Sigmoid colon (tissue), 7 donors: Measurements from ENCODE around the gene ENKD1. TPM values are rescaled to one million over a fixed set of nuclear protein-coding genes. Genes with fewer than 3 reads are reported as not detected.
"Not testable (repeated sequence)": the region's sequence is repeated elsewhere in the genome, so short reads cannot be mapped to it uniquely, and the experiment has no call there.

Experiments
- DNase-seq: peaks from one replicate; pipeline ENCODE4 v3.0.0-alpha.2; 2019
- H3K27ac ChIP-seq, 4 donors: fragments of 200-600 bp; sonication (generic); one replicate each; pipeline ENCODE4 v1.5.1; 2016 to 2019; ENCODE audit warnings: mild to moderate bottlenecking in 1 of 4
- H3K27me3 ChIP-seq, 3 donors: fragments of 200-600 bp; sonication (generic); one replicate each; pipeline ENCODE4 v1.5.1; 2019; ENCODE audit warnings: mild to moderate bottlenecking in 1 of 3
- H3K36me3 ChIP-seq, 4 donors: fragments of 200-600 bp; sonication (generic); one replicate each; pipeline ENCODE4 v1.5.1; 2016 to 2019
- H3K4me1 ChIP-seq, 4 donors: fragments of 200-600 bp; sonication (generic); one replicate each; pipeline ENCODE4 v1.5.1; 2017 to 2019
- H3K4me3 ChIP-seq, 4 donors: fragments of 200-600 bp; sonication (generic); one replicate each; pipeline ENCODE4 v1.5.1; 2017 to 2019; ENCODE audit warnings: mild to moderate bottlenecking in 2 of 4, moderate library complexity in 1 of 4
- H3K9me3 ChIP-seq, 4 donors: fragments of 200-600 bp in 3 of 4; sonication (generic) in 3 of 4; one replicate each; pipeline versions ENCODE4 v1.5.1 to v1.6.1; 2013 to 2019
- EP300 ChIP-seq, 4 donors: sonication (generic); formaldehyde crosslinking; IDR thresholded peaks; one replicate each; pipeline ENCODE4 v1.6.1; 2017; ENCODE audit warnings: antibody characterized with exemption in 4 of 4
- POLR2A ChIP-seq, 2 donors: fragments of 450-650 bp; IDR thresholded peaks; one replicate each; pipeline ENCODE4 v1.6.1; 2016; ENCODE audit warnings: antibody characterized with exemption in 2 of 2, mild to moderate bottlenecking in 2 of 2, moderate library complexity in 2 of 2
- POLR2AphosphoS5 ChIP-seq, 4 donors: sonication (generic); formaldehyde crosslinking; IDR thresholded peaks; one replicate each; pipeline ENCODE4 v1.6.1; 2017; ENCODE audit warnings: antibody characterized with exemption in 4 of 4
- WGBS, 2 donors: extraction: QIAGEN DNeasy Blood & Tissue Kit; methylation state at CpG; one replicate each; pipeline ENCODE4 v1.1.7; 2013; 5-methylcytosine and 5-hydroxymethylcytosine counted together
- intact Hi-C: fragments of 100-400 bp; cut with DNase I; formaldehyde crosslinking; loops from one replicate; pipeline ENCODE4 v1.15.1; 2023
- polyA plus RNA-seq, 3 donors: library from polyadenylated mRNA; stranded (reverse); fragments of 200-250 nt; gene quantifications; one replicate each; pipeline ENCODE4 v1.2.3, GENCODE V29; 2013
- total RNA-seq, 4 donors: library from RNA; depleted of rRNA; stranded (reverse); fragments of >200 nt; gene quantifications; one replicate each; pipeline ENCODE4 v1.1.0, GENCODE V29; 2016
- TF ChIP-seq, protein P1 (sequence below), 4 experiments: fragments of 450-650 bp in 3 of 4; fragments of 200-600 bp in 1 of 4; IDR thresholded peaks; one replicate each; pipeline ENCODE4 v1.5.1; 2016 to 2019; ENCODE audit warnings: antibody characterized with exemption in 4 of 4, mild to moderate bottlenecking in 3 of 4, moderate library complexity in 2 of 4
- donor health status: healthy with polysubstance abuse.
- donor health status: Bipolar disorder and iron deficiency.
- donor health status: healthy.

Gene ENKD1
- total and polyA plus RNA-seq, 7 donors, result 6.9 to 27.0 (median 21.0) TPM

DNA sequence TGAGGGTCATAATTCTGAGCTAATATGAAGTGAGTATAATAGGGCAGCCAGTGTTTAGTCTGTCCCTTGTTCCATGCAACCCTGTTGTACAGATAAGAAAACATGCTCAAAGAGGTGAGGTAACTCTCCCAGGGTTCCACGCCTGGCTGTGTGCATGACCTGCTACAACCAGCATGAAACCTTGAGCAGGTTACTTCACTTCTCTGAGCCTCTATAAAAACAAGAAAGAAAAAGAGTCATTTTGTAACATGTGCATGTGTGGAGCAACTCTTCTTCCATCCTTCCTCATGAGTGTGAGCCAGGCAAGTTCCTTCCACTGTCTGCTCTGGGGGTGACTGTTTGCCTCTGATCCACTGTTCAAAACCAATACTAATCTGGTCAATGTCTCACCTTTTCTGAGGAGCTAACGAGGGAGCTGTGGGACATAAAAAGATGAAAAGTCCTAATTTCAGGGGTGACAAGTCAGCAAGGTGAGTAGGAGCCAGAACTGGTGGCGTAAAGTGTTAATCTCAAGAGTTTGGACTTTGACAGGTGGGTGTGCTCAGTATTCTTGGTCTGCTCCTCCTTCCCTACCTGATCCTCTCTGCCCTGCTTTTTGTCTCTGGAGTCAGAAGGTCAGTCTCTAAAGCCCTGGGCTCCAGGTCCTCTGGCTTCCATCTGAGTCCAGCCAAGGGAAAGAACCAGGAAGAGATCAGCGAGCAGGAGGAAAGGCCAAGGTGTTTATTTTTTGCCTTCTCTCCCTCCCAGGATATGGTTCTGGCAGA is 31.1 kb upstream of the ENKD1 start:
- peak; percentile 11 for DNase-seq
- intact Hi-C loops, result no loop called here
- TF ChIP-seq, protein P1, sequence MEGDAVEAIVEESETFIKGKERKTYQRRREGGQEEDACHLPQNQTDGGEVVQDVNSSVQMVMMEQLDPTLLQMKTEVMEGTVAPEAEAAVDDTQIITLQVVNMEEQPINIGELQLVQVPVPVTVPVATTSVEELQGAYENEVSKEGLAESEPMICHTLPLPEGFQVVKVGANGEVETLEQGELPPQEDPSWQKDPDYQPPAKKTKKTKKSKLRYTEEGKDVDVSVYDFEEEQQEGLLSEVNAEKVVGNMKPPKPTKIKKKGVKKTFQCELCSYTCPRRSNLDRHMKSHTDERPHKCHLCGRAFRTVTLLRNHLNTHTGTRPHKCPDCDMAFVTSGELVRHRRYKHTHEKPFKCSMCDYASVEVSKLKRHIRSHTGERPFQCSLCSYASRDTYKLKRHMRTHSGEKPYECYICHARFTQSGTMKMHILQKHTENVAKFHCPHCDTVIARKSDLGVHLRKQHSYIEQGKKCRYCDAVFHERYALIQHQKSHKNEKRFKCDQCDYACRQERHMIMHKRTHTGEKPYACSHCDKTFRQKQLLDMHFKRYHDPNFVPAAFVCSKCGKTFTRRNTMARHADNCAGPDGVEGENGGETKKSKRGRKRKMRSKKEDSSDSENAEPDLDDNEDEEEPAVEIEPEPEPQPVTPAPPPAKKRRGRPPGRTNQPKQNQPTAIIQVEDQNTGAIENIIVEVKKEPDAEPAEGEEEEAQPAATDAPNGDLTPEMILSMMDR (IDR thresholded peaks at IDR 0.05), result no peak
- TF ChIP-seq EP300 (IDR thresholded peaks at IDR 0.05), result no peak
- no peak for TF ChIP-seq POLR2A (IDR thresholded peaks at IDR 0.05)
- TF ChIP-seq POLR2AphosphoS5 (IDR thresholded peaks at IDR 0.05), result no peak
- no peaks in the 10 kb centered on the region for H3K36me3 ChIP-seq
- H3K27me3 ChIP-seq, result no peaks in the 10 kb centered on the region
- H3K4me3 ChIP-seq, result no peak overlapping the region
- no peak overlapping the region for H3K27ac ChIP-seq
- WGBS, 2 donors, result 41 to 82% methylated on average over 4 of the region's 4 CpGs
- no peaks in the 10 kb centered on the region for H3K4me1 ChIP-seq
- no peaks in the 10 kb centered on the region for H3K9me3 ChIP-seq

DNA sequence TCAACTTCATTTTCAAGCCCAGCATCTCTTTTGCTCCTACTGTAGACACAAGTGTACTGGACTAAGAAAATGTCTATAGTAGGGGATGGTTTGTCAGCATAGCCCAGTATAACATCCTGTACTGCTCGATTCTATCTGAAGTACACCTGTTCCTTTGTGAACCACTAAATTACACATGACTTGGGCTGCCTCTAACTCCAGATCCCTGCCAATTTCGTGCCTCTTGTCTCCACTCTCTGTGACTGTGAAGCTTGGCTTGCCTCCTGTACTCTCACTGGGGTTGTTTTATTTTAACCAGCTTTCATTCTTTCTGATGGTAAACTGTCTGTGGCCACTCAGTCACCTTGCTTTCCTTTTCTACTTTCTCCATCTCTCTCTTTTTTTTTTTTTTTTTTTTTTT is 28.1 kb upstream of the ENKD1 start:
- Histone ChIP-seq H3K27me3 (no peaks in the 10 kb centered on the region), H3K9me3 (no peaks in the 10 kb centered on the region), H3K4me3 (no peak overlapping the region), H3K27ac (no peak overlapping the region), H3K36me3 (no peaks in the 10 kb centered on the region), H3K4me1 (no peaks in the 10 kb centered on the region)
- TF ChIP-seq POLR2A (IDR thresholded peaks at IDR 0.05), result no peak
- no peak for TF ChIP-seq POLR2AphosphoS5 (IDR thresholded peaks at IDR 0.05)
- TF ChIP-seq, protein P1 (IDR thresholded peaks at IDR 0.05), result no peak
- no peak for TF ChIP-seq EP300 (IDR thresholded peaks at IDR 0.05)
- intact Hi-C loops, result no loop called here
- 57 to 72% methylated on average over 2 of the region's 2 CpGs for WGBS, 2 donors
- peak; percentile 18 for DNase-seq

DNA sequence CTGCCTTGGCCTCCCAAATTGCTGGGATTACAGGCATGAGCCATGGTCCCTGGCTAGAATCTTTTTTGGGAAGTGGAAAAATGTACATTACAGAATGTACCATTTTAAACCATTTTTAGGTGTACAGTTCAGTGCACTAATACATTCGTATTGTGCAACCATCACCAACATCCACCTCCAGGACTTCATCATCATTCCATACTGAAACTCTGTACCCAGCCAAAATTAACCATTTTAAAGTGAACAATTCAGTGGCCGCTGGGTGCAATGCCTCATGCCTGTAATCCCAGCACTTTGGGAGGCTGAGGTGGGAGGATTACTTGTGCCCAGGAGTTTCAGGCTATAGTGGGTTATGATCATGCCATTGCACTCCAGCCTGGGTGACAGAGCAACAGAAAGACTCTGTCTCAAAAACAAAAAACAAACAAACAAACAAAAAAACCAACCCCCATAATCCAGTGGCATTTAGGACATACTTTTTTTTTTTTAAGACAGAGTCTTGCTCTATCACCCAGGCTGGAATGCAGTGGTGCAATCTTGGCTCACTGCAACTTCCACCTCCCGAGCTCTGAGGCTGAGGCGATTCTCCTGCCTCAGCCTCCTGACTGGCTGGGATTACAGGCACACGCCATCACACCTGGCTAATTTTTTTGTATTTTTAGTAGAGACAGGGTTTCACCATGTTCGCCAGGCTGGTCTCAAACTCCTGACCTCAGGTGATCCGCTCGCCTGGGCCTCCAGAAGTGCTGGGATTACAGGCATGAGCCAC is 27.2 kb upstream of the ENKD1 start:
- peak; percentile 3 for DNase-seq
- H3K9me3 ChIP-seq, H3K4me1 ChIP-seq, H3K27ac ChIP-seq, intact Hi-C loops, H3K36me3 ChIP-seq, H3K27me3 ChIP-seq, H3K4me3 ChIP-seq: not testable (repeated sequence)
- WGBS, 2 donors, result 92 to 95% methylated on average over 8 of the region's 8 CpGs

DNA sequence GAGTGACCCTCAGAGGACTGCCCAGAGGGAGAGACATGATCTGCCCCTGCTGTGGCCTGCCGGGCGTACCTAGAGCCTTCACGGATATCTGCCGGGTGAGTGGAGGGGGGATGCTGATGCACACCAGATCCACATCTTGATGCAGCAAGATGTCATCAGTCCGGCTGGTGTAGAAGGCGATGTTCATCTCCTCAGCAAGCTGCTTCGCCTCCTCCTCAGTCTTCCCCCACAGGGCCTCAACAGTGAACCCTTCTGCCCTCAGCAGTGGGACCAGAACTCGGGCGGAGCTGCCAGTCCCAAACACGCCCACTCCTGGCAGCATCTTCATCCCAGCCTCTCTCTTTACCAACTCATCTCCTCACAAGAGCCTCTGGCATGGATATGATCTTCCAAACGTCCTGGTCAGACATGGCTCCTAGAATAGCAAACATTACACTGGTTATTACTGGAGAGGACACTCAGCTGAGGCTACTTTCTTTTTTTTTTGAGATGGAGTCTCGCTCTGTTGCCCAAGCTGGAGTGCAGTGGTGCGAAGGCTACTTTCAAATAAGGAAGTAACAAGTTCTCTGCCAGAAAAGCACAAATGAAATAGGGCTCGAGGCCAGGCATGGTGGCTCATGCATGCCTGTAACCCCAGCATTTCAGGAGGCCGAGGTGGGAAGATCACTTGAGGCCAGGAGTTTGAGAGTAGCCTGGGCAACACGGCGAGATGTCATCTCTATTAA is 19.0 kb upstream of the ENKD1 start:
- WGBS, 2 donors, result 86 to 90% methylated on average over 17 of the region's 17 CpGs
- TF ChIP-seq, protein P1 (IDR thresholded peaks at IDR 0.05), result no peak
- no peak for TF ChIP-seq POLR2AphosphoS5 (IDR thresholded peaks at IDR 0.05)
- TF ChIP-seq EP300 (IDR thresholded peaks at IDR 0.05), result no peak
- TF ChIP-seq POLR2A (IDR thresholded peaks at IDR 0.05), result no peak
- intact Hi-C loops, result no loop called here
- H3K4me3 ChIP-seq, result no peak overlapping the region
- H3K27me3 ChIP-seq, result no peaks in the 10 kb centered on the region
- peak overlapping the region in 3 of 4 donors; percentile 7 to 32 (median 14) for H3K27ac ChIP-seq
- peaks cover 0 to 29% (median 7%) of the 10 kb centered on the region in 4 donors for H3K36me3 ChIP-seq
- no peaks in the 10 kb centered on the region for H3K9me3 ChIP-seq
- peak; percentile 54 for DNase-seq
- no peaks in the 10 kb centered on the region for H3K4me1 ChIP-seq

DNA sequence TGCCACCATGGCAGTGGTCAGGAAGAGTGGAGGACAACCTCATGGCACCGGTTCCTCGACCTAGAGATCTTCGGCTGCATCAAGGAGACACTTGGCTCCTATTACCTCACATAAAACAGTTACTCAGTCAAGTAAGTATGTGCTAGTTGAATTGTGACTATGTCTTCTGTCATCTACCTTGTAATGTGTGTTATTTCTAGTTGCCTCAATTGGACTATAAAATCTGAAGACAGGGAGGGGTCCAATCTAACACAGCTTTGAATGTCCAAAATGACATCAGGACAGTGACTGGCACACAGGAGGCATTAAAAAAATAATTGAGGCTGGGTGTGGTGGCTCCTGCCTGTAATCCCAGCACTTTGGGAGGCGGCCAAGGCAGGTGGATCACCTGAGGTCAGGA is 17.2 kb upstream of the ENKD1 start:
- intact Hi-C loops, result no loop called here

More for the DNA sequence above, 17.2 kb upstream of the ENKD1 start:
- Histone ChIP-seq H3K36me3 (peaks cover 0 to 29% (median 7%) of the 10 kb centered on the region in 4 donors), H3K4me3 (no peak overlapping the region), H3K27me3 (no peaks in the 10 kb centered on the region), H3K4me1 (peaks cover 0 to 3% (median 3%) of the 10 kb centered on the region in 4 donors), H3K27ac (no peak overlapping the region), H3K9me3 (no peaks in the 10 kb centered on the region)
- 27 to 79% methylated on average over 4 of the region's 4 CpGs for WGBS, 2 donors
- peak; percentile 54 for DNase-seq
- no peak for TF ChIP-seq POLR2A (IDR thresholded peaks at IDR 0.05)
- no peak for TF ChIP-seq POLR2AphosphoS5 (IDR thresholded peaks at IDR 0.05)
- no peak for TF ChIP-seq EP300 (IDR thresholded peaks at IDR 0.05)
- TF ChIP-seq, protein P1 (IDR thresholded peaks at IDR 0.05), result no peak
